Suprapubic skin (tissue), 4 donors: Measurements from ENCODE around the gene NOD1. TPM values are rescaled to one million over a fixed set of nuclear protein-coding genes. Genes with fewer than 3 reads are reported as not detected.
"Not testable (repeated sequence)": the region's sequence is repeated elsewhere in the genome, so short reads cannot be mapped to it uniquely, and the experiment has no call there.

Experiments used
- DNase-seq, 2 donors: peaks; one replicate each; pipeline ENCODE4 v3.0.0-alpha.2; 2019; ENCODE audit warnings: low spot score in 2 of 2
- H3K27ac ChIP-seq: fragments of 200-600 bp; sonication (generic); one replicate; pipeline ENCODE4 v1.5.1; 2019
- H3K27me3 ChIP-seq: fragments of 200-600 bp; sonication (generic); one replicate; pipeline ENCODE4 v1.5.1; 2019
- H3K36me3 ChIP-seq: fragments of 200-600 bp; sonication (generic); one replicate; pipeline ENCODE4 v1.5.1; 2019
- H3K4me1 ChIP-seq: fragments of 200-600 bp; sonication (generic); one replicate; pipeline ENCODE4 v1.5.1; 2019
- H3K4me3 ChIP-seq: fragments of 200-600 bp; sonication (generic); one replicate; pipeline ENCODE4 v1.5.1; 2019; ENCODE audit warnings: mild to moderate bottlenecking
- H3K9me3 ChIP-seq: fragments of 200-600 bp; sonication (generic); one replicate; pipeline ENCODE4 v1.5.1; 2019
- CTCF ChIP-seq, 2 donors: fragments of 200-600 bp in 1 of 2; fragments of 450-650 bp in 1 of 2; sonication (generic) in 1 of 2; IDR thresholded peaks; one replicate each; pipeline ENCODE4 v1.5.1; 2016 to 2019; ENCODE audit warnings: antibody characterized with exemption in 2 of 2, mild to moderate bottlenecking in 1 of 2, moderate library complexity in 1 of 2
- EP300 ChIP-seq: sonication (generic); formaldehyde crosslinking; IDR thresholded peaks from one replicate; pipeline ENCODE4 v1.6.1; 2017; ENCODE audit warnings: antibody characterized with exemption
- POLR2A ChIP-seq, 2 donors: fragments of 450-650 bp; IDR thresholded peaks; one replicate each; pipeline ENCODE4 v1.6.1; 2017; ENCODE audit warnings: antibody characterized with exemption in 2 of 2, mild to moderate bottlenecking in 2 of 2, moderate library complexity in 2 of 2
- POLR2AphosphoS5 ChIP-seq, 3 donors: sonication (generic); formaldehyde crosslinking; IDR thresholded peaks; one replicate each; pipeline ENCODE4 v1.6.1; 2017; ENCODE audit warnings: antibody characterized with exemption in 3 of 3
- WGBS: methylation state at CpG from one replicate; pipeline ENCODE4 v1.1.5; 2018; 5-methylcytosine and 5-hydroxymethylcytosine counted together
- total RNA-seq, 4 donors: library from RNA; depleted of rRNA; stranded (reverse); fragments of >200 nt; gene quantifications; one replicate each; pipeline ENCODE4 v1.1.0, GENCODE V29; 2016

The NOD1 gene
- total RNA-seq, 4 donors from 2014 or later: 9.2 to 22.8 (median 13.4) TPM

- no peaks in the 10 kb centered on the region for H3K4me1 ChIP-seq
- H3K27me3 ChIP-seq: no peaks in the 10 kb centered on the region
- no peak overlapping the region for H3K4me3 ChIP-seq
- H3K9me3 ChIP-seq: peaks cover 6% of the 10 kb centered on the region
- no peak overlapping the region for H3K27ac ChIP-seq
- no peaks in the 10 kb centered on the region for H3K36me3 ChIP-seq
- WGBS: 97% methylated on average over 1 of the region's 1 CpG
- no peak for TF ChIP-seq POLR2A (IDR thresholded peaks at IDR 0.05)
- TF ChIP-seq CTCF (IDR thresholded peaks at IDR 0.05): no peak
- no peak for TF ChIP-seq POLR2AphosphoS5 (IDR thresholded peaks at IDR 0.05)
- TF ChIP-seq EP300: no peak
- no peak for DNase-seq
Measured at GRCh38 chr7:30382607-30383006, 96.0 kb downstream of the NOD1 start.

- WGBS: 89% methylated on average over 4 of the region's 4 CpGs
- DNase-seq, H3K4me3 ChIP-seq, H3K27ac ChIP-seq, H3K9me3 ChIP-seq, H3K36me3 ChIP-seq, H3K27me3 ChIP-seq, H3K4me1 ChIP-seq: not testable (repeated sequence)
Measured at GRCh38 chr7:30380824-30381223, 97.8 kb downstream of the NOD1 start.

- H3K27ac ChIP-seq: no peak overlapping the region
- H3K36me3 ChIP-seq: no peaks in the 10 kb centered on the region
- WGBS: 92% methylated on average over 2 of the region's 2 CpGs
- no peaks in the 10 kb centered on the region for H3K4me1 ChIP-seq
- peaks cover 6% of the 10 kb centered on the region for H3K9me3 ChIP-seq
- no peak for DNase-seq
- no peaks in the 10 kb centered on the region for H3K27me3 ChIP-seq
- no peak overlapping the region for H3K4me3 ChIP-seq
- TF ChIP-seq CTCF (IDR thresholded peaks at IDR 0.05): no peak
- no peak for TF ChIP-seq EP300
- no peak for TF ChIP-seq POLR2A (IDR thresholded peaks at IDR 0.05)
- no peak for TF ChIP-seq POLR2AphosphoS5 (IDR thresholded peaks at IDR 0.05)
Measured at GRCh38 chr7:30380294-30380693, 98.3 kb downstream of the NOD1 start.

- 75% methylated on average over 4 of the region's 4 CpGs for WGBS
- no peaks in the 10 kb centered on the region for H3K4me1 ChIP-seq
- H3K27ac ChIP-seq: no peak overlapping the region
- H3K27me3 ChIP-seq: no peaks in the 10 kb centered on the region
- no peak for DNase-seq
- no peak for TF ChIP-seq POLR2A (IDR thresholded peaks at IDR 0.05)
- no peak for TF ChIP-seq EP300
- TF ChIP-seq POLR2AphosphoS5 (IDR thresholded peaks at IDR 0.05): no peak
- TF ChIP-seq CTCF (IDR thresholded peaks at IDR 0.05): no peak
- peaks cover 6% of the 10 kb centered on the region for H3K9me3 ChIP-seq
- no peaks in the 10 kb centered on the region for H3K36me3 ChIP-seq
- no peak overlapping the region for H3K4me3 ChIP-seq
Measured at GRCh38 chr7:30379741-30380140, 98.8 kb downstream of the NOD1 start.

- Histone ChIP-seq H3K27me3 (no peaks in the 10 kb centered on the region), H3K27ac (no peak overlapping the region), H3K9me3 (peaks cover 6% of the 10 kb centered on the region), H3K4me3 (no peak overlapping the region), H3K36me3 (no peaks in the 10 kb centered on the region), H3K4me1 (no peaks in the 10 kb centered on the region)
- DNase-seq: no peak
- 59% methylated on average over 4 of the region's 4 CpGs for WGBS
- TF ChIP-seq EP300 (no peak), CTCF (IDR thresholded peaks at IDR 0.05) (no peak), POLR2A (IDR thresholded peaks at IDR 0.05) (no peak), POLR2AphosphoS5 (IDR thresholded peaks at IDR 0.05) (no peak)
Measured at GRCh38 chr7:30379131-30379530, 99.5 kb downstream of the NOD1 start.

GRCh38 chr7:30378275-30378674 is 100.3 kb downstream of the NOD1 start:
- no peak overlapping the region for H3K27ac ChIP-seq

More at GRCh38 chr7:30378275-30378674, 100.3 kb downstream of the NOD1 start:
- H3K27me3 ChIP-seq: no peaks in the 10 kb centered on the region
- no peaks in the 10 kb centered on the region for H3K36me3 ChIP-seq
- 76% methylated on average over 1 of the region's 1 CpG for WGBS
- H3K9me3 ChIP-seq: peaks cover 6% of the 10 kb centered on the region
- H3K4me3 ChIP-seq: no peak overlapping the region
- DNase-seq: no peak
- H3K4me1 ChIP-seq: no peaks in the 10 kb centered on the region
- TF ChIP-seq POLR2A (IDR thresholded peaks at IDR 0.05) (no peak), POLR2AphosphoS5 (IDR thresholded peaks at IDR 0.05) (no peak), EP300 (no peak), CTCF (IDR thresholded peaks at IDR 0.05) (no peak)
